ENCODE results near the gene RAD52.

RAD52 gene

GRCh38 chr12:911191-911826, 38.2 kb downstream of the RAD52 start:
- no peaks in the 10 kb centered on the region for H3F3A ChIP-seq (ENCODE audit: insufficient read depth, low read length)

DNA sequence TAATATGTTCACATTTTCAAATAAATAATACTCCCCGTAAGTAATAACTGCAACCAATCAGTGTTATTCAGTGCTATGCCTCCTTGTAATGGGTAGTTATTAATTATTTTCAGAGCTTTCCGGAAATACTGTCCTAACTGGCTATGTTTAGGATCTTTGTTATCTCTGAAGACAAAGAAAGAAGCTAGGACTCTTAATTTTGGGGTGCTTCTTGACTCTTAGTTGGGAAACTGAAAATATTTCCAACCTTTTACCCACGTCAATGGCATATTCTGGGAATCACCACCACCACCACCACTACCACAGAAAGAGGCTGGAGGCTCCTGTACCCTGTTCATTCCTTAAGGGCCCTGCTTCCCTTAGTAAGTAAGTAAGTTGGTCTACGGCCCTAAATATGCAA, 39.1 kb downstream of the RAD52 start:
- no peaks in the 10 kb centered on the region for H3K4me1 ChIP-seq (ENCODE audit: low read length)
- H2AFZ ChIP-seq (ENCODE audit: low read length): no peak overlapping the region
- H3K4me3 ChIP-seq (ENCODE audit: low read length): no peak overlapping the region
- H3K9me2 ChIP-seq (replicated peaks; ENCODE audit: insufficient read depth, low read length): no peaks in the 10 kb centered on the region
- DNase-seq: no peak
- no peak overlapping the region for H3K27ac ChIP-seq (ENCODE audit: low read length)
- H3K79me2 ChIP-seq (ENCODE audit: low read length): no peaks in the 10 kb centered on the region
- H3K36me3 ChIP-seq (replicated peaks; ENCODE audit: insufficient read depth, low read length): peaks cover 10% of the 10 kb centered on the region; the same call in 1 of the 2 replicates
- no peak overlapping the region for H3K4me2 ChIP-seq (ENCODE audit: low read depth, low read length)
- H3K9me3 ChIP-seq (replicated peaks; ENCODE audit: insufficient read depth, low read length): no peaks in the 10 kb centered on the region
- no peaks in the 10 kb centered on the region for H4K20me1 ChIP-seq (ENCODE audit: insufficient read depth, low read length)
- no peak overlapping the region for H3K9ac ChIP-seq (ENCODE audit: low read length)
- no peaks in the 10 kb centered on the region for H3F3A ChIP-seq (ENCODE audit: insufficient read depth, low read length)
- no peak for TF ChIP-seq CTCF (IDR thresholded peaks at IDR 0.05; ENCODE audit: low read length)
- no peak for TF ChIP-seq EZH2 (optimal IDR thresholded peaks at IDR 0.05; ENCODE audit: low read depth, low read length)
- no peak for TF ChIP-seq EZH2phosphoT487 (IDR thresholded peaks at IDR 0.05; ENCODE audit: low read length)
- H3K27me3 ChIP-seq (replicated peaks; ENCODE audit: insufficient read depth, low read length): no peaks in the 10 kb centered on the region

More at GRCh38 chr12:911191-911826, 38.2 kb downstream of the RAD52 start:
- H3K9me2 ChIP-seq (replicated peaks; ENCODE audit: insufficient read depth, low read length): no peaks in the 10 kb centered on the region
- H3K79me2 ChIP-seq (ENCODE audit: low read length): no peaks in the 10 kb centered on the region
- no peaks in the 10 kb centered on the region for H3K4me1 ChIP-seq (ENCODE audit: low read length)
- DNase-seq: no peak
- no peak overlapping the region for H3K4me3 ChIP-seq (ENCODE audit: low read length)
- peaks cover 10% of the 10 kb centered on the region; the same call in 1 of the 2 replicates for H3K36me3 ChIP-seq (replicated peaks; ENCODE audit: insufficient read depth, low read length)
- H4K20me1 ChIP-seq (ENCODE audit: insufficient read depth, low read length): no peaks in the 10 kb centered on the region
- no peak overlapping the region for H3K27ac ChIP-seq (ENCODE audit: low read length)
- no peak for TF ChIP-seq EZH2phosphoT487 (IDR thresholded peaks at IDR 0.05; ENCODE audit: low read length)
- no peak for TF ChIP-seq EZH2 (optimal IDR thresholded peaks at IDR 0.05; ENCODE audit: low read depth, low read length)
- TF ChIP-seq CTCF (IDR thresholded peaks at IDR 0.05; ENCODE audit: low read length): no peak
- H3K27me3 ChIP-seq (replicated peaks; ENCODE audit: insufficient read depth, low read length): no peaks in the 10 kb centered on the region
- H3K9me3 ChIP-seq (replicated peaks; ENCODE audit: insufficient read depth, low read length): no peaks in the 10 kb centered on the region
- no peak overlapping the region for H3K4me2 ChIP-seq (ENCODE audit: low read depth, low read length)
- no peak overlapping the region for H3K9ac ChIP-seq (ENCODE audit: low read length)
- H2AFZ ChIP-seq (ENCODE audit: low read length): no peak overlapping the region

- no peak overlapping the region for H3K4me2 ChIP-seq (ENCODE audit: low read depth, low read length)
- H3F3A ChIP-seq (ENCODE audit: insufficient read depth, low read length): no peaks in the 10 kb centered on the region
- no peaks in the 10 kb centered on the region for H3K9me3 ChIP-seq (replicated peaks; ENCODE audit: insufficient read depth, low read length)
- no peak for DNase-seq
- H3K79me2 ChIP-seq (ENCODE audit: low read length): no peaks in the 10 kb centered on the region
- H3K4me3 ChIP-seq (ENCODE audit: low read length): no peak overlapping the region
- no peaks in the 10 kb centered on the region for H3K27me3 ChIP-seq (replicated peaks; ENCODE audit: insufficient read depth, low read length)
- H3K4me1 ChIP-seq (ENCODE audit: low read length): no peaks in the 10 kb centered on the region
- TF ChIP-seq CTCF (IDR thresholded peaks at IDR 0.05; ENCODE audit: low read length): no peak
- no peak for TF ChIP-seq EZH2 (optimal IDR thresholded peaks at IDR 0.05; ENCODE audit: low read depth, low read length)
- TF ChIP-seq EZH2phosphoT487 (IDR thresholded peaks at IDR 0.05; ENCODE audit: low read length): no peak
- no peak overlapping the region for H3K27ac ChIP-seq (ENCODE audit: low read length)
- no peaks in the 10 kb centered on the region for H4K20me1 ChIP-seq (ENCODE audit: insufficient read depth, low read length)
- no peak overlapping the region for H3K9ac ChIP-seq (ENCODE audit: low read length)
- H3K9me2 ChIP-seq (replicated peaks; ENCODE audit: insufficient read depth, low read length): no peaks in the 10 kb centered on the region
- H3K36me3 ChIP-seq (replicated peaks; ENCODE audit: insufficient read depth, low read length): peaks cover 10% of the 10 kb centered on the region; the same call in 1 of the 2 replicates
- H2AFZ ChIP-seq (ENCODE audit: low read length): no peak overlapping the region
Observed at GRCh38 chr12:909861-910260, 39.6 kb downstream of the RAD52 start.
